ENCODE data around the gene BDNF. TPM values are rescaled to one million over a fixed set of nuclear protein-coding genes. Genes with fewer than 3 reads are reported as not detected.

Gene BDNF
- total and polyA plus RNA-seq, 2 donors (not counting 3 experiments of a cell fraction or from before 2014, with no cell fraction given) = 3.1 to 3.6 TPM

DNA sequence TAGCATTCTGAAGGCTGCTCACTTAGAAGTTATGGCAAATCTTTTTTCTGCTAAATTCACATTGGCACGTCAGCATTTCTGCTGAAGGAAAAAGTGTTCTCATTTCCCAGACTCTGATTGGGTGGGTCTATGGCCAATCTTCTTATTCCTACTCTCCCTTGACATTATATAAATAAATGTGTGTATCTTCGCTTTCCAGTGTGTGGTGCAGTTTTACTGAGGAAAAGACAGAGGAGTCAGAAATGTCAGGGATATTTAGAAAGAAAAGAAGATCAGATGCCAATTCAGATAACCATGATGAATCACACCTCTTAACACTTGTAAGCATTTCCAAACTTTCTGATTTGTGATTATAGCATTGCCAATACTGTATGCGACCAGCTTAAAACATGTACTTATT, 3.2 kb upstream of the BDNF start:
- DNase-seq (ENCODE audit: low read depth, low spot score) (peak; percentile 17), FAIRE-seq (no peak)
- Histone ChIP-seq H3K27me3 (ENCODE audit: control insufficient read depth in 2 of 2, insufficient read depth in 2 of 2, low read length in 2 of 2) (peaks cover 0 to 10% of the 10 kb centered on the region in 2 experiments), H2AFZ (ENCODE audit: low read depth, low read length) (no peak overlapping the region), H3K4me1 (ENCODE audit: control insufficient read depth, extremely low read depth, insufficient read depth, low read length) (peaks cover 6% of the 10 kb centered on the region), H3K27ac (ENCODE audit: insufficient read depth, low read depth, low read length) (no peak overlapping the region), H3K9me3 (replicated peaks; ENCODE audit: control insufficient read depth, insufficient read depth, low read length) (no peaks in the 10 kb centered on the region), H3K79me2 (ENCODE audit: control insufficient read depth, insufficient read depth, low read length) (no peaks in the 10 kb centered on the region), H3K4me2 (ENCODE audit: insufficient read depth, low read length) (no peak overlapping the region), H4K20me1 (replicated peaks; ENCODE audit: control insufficient read depth, extremely low read depth, insufficient read depth, low read length) (no peaks in the 10 kb centered on the region), H3K4me3 (replicated peaks in 1 of 3; ENCODE audit: insufficient read depth in 1 of 3, low read depth in 1 of 3, low read length in 3 of 3) (no peak overlapping the region), H3K9ac (replicated peaks; ENCODE audit: extremely low read depth, insufficient read depth, low read length) (no peak overlapping the region), H3K36me3 (ENCODE audit: control insufficient read depth in 2 of 2, extremely low read depth in 1 of 2, insufficient read depth in 2 of 2, low read length in 2 of 2) (no peaks in the 10 kb centered on the region), H3K9me1 (replicated peaks; ENCODE audit: control insufficient read depth, extremely low read depth, insufficient read depth, low read length) (no peaks in the 10 kb centered on the region)
- TF ChIP-seq GATA2 (IDR thresholded peaks at IDR 0.05; ENCODE audit: insufficient read depth, insufficient read length, low read depth, low read length) = peak; percentile 33
- no peak for TF ChIP-seq JUN (IDR thresholded peaks at IDR 0.05; ENCODE audit: borderline replicate concordance, insufficient read depth, insufficient read length, low read depth)
- no TSS peak for BruUV-seq (replicated peaks)
- dilution Hi-C loops (cut with MboI; ENCODE audit: extremely low pct_ligation_motif_present, low sequenced_read_pairs) (no loop called here), intact Hi-C loops (cut with micrococcal nuclease) (no loop called here)
- ChIA-PET POLR2A (no interaction called here), CTCF (interaction anchor here (5.4 to 9.0 kb wide), 3 partner anchors 15 to 1626 kb away, joined by 109 to 168 read pairs (median 133); no protein-coding TSS in a partner anchor)

DNA sequence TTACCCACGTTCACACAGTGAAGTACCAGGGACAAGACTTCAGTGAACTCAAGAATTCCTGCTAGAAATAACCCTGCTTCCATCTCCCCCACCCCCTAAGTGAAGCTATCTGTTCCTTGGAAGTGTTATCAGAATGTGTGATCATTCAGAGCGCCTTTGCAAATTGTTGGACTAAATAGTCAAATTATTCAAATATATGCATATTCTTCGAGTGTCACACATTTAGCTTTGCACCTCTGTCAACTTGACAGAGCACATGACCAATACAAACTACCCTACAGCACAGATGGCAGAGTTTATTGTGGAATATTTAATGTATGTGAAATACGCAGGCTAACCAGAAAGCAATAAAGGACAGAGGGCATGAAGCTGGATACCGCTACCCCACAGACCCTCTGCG, 2.6 kb upstream of the BDNF start:
- Histone ChIP-seq H3K9me1 (replicated peaks; ENCODE audit: control insufficient read depth, extremely low read depth, insufficient read depth, low read length) (no peaks in the 10 kb centered on the region), H3K9ac (replicated peaks; ENCODE audit: extremely low read depth, insufficient read depth, low read length) (no peak overlapping the region), H3K4me2 (ENCODE audit: insufficient read depth, low read length) (no peak overlapping the region), H2AFZ (ENCODE audit: low read depth, low read length) (no peak overlapping the region), H3K4me1 (ENCODE audit: control insufficient read depth, extremely low read depth, insufficient read depth, low read length) (peaks cover 10% of the 10 kb centered on the region), H3K27ac (ENCODE audit: insufficient read depth, low read depth, low read length) (no peak overlapping the region), H3K9me3 (replicated peaks; ENCODE audit: control insufficient read depth, insufficient read depth, low read length) (no peaks in the 10 kb centered on the region), H3K27me3 (ENCODE audit: control insufficient read depth in 2 of 2, insufficient read depth in 2 of 2, low read length in 2 of 2) (peaks cover 0 to 10% of the 10 kb centered on the region in 2 experiments), H3K79me2 (ENCODE audit: control insufficient read depth, insufficient read depth, low read length) (no peaks in the 10 kb centered on the region), H3K4me3 (replicated peaks in 1 of 3; ENCODE audit: insufficient read depth in 1 of 3, low read depth in 1 of 3, low read length in 3 of 3) (no peak overlapping the region), H4K20me1 (replicated peaks; ENCODE audit: control insufficient read depth, extremely low read depth, insufficient read depth, low read length) (no peaks in the 10 kb centered on the region), H3K36me3 (ENCODE audit: control insufficient read depth in 2 of 2, extremely low read depth in 1 of 2, insufficient read depth in 2 of 2, low read length in 2 of 2) (no peaks in the 10 kb centered on the region)
- intact Hi-C loops (cut with micrococcal nuclease) = no loop called here
- DNase-seq (ENCODE audit: low read depth, low spot score) (no peak), FAIRE-seq (no peak)
- no TSS peak for BruUV-seq (replicated peaks)
- TF ChIP-seq GATA2 (IDR thresholded peaks at IDR 0.05; ENCODE audit: insufficient read depth, insufficient read length, low read depth, low read length) (no peak), POLR2A (IDR thresholded peaks at IDR 0.05; ENCODE audit: low read depth, low read length) (no peak), JUN (IDR thresholded peaks at IDR 0.05; ENCODE audit: borderline replicate concordance, insufficient read depth, insufficient read length, low read depth) (no peak), POLR2AphosphoS5 (IDR thresholded peaks at IDR 0.05; ENCODE audit: insufficient read depth, low read depth, low read length) (no peak), MYC (IDR thresholded peaks at IDR 0.05; ENCODE audit: low read depth, low read length) (no peak), FOS (IDR thresholded peaks at IDR 0.05; ENCODE audit: borderline replicate concordance, insufficient read depth, low read length) (no peak), EZH2 (IDR thresholded peaks at IDR 0.05; ENCODE audit: borderline replicate concordance, low read depth, low read length, severe bottlenecking) (no peak)
- TF ChIP-seq, protein P1, sequence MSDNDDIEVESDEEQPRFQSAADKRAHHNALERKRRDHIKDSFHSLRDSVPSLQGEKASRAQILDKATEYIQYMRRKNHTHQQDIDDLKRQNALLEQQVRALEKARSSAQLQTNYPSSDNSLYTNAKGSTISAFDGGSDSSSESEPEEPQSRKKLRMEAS (IDR thresholded peaks at IDR 0.05; ENCODE audit: insufficient read depth, insufficient read length) = no peak
- TF ChIP-seq, protein P2, sequence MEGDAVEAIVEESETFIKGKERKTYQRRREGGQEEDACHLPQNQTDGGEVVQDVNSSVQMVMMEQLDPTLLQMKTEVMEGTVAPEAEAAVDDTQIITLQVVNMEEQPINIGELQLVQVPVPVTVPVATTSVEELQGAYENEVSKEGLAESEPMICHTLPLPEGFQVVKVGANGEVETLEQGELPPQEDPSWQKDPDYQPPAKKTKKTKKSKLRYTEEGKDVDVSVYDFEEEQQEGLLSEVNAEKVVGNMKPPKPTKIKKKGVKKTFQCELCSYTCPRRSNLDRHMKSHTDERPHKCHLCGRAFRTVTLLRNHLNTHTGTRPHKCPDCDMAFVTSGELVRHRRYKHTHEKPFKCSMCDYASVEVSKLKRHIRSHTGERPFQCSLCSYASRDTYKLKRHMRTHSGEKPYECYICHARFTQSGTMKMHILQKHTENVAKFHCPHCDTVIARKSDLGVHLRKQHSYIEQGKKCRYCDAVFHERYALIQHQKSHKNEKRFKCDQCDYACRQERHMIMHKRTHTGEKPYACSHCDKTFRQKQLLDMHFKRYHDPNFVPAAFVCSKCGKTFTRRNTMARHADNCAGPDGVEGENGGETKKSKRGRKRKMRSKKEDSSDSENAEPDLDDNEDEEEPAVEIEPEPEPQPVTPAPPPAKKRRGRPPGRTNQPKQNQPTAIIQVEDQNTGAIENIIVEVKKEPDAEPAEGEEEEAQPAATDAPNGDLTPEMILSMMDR (IDR thresholded peaks at IDR 0.05; ENCODE audit: extremely low read depth in 1 of 2, insufficient read depth in 1 of 2, low read depth in 1 of 2, low read length in 2 of 2) = no peak
- POLR2A ChIA-PET = no interaction called here
- dilution Hi-C loops (cut with MboI; ENCODE audit: extremely low pct_ligation_motif_present, low sequenced_read_pairs) = no loop called here
- CTCF ChIA-PET = interaction anchor here (4.7 to 9.0 kb wide), 4 partner anchors 15 to 1626 kb away, joined by 76 to 168 read pairs (median 121); no protein-coding TSS in a partner anchor

Data from endothelial cell of umbilical vein (primary cell).